ENCODE results near the gene NUB1.

The NUB1 gene

GRCh38 chr7:151314401-151314800, 27.2 kb upstream of the NUB1 start:
- DNase-seq = no peak

GRCh38 chr7:151315038-151315655, 26.5 kb upstream of the NUB1 start:
- peak; percentile 38 for DNase-seq

- DNase-seq = no peak
Observed at GRCh38 chr7:151316896-151317295, 24.7 kb upstream of the NUB1 start.

GRCh38 chr7:151317936-151318335, 23.7 kb upstream of the NUB1 start:
- no peak for DNase-seq

GRCh38 chr7:151319189-151319588, 22.4 kb upstream of the NUB1 start:
- DNase-seq = no peak

- DNase-seq = no peak
Observed at GRCh38 chr7:151320263-151320845, 21.3 kb upstream of the NUB1 start.

- DNase-seq = no peak
Observed at GRCh38 chr7:151321341-151321740, 20.3 kb upstream of the NUB1 start.

GRCh38 chr7:151322906-151323305, 18.7 kb upstream of the NUB1 start:
- no peak for DNase-seq

- no peak for DNase-seq
Observed at GRCh38 chr7:151327022-151327421, 14.6 kb upstream of the NUB1 start.

- no peak for DNase-seq
Observed at GRCh38 chr7:151327659-151328058, 14.0 kb upstream of the NUB1 start.

- DNase-seq = no peak
Observed at GRCh38 chr7:151330181-151330580, 11.4 kb upstream of the NUB1 start.

- DNase-seq = no peak
Observed at GRCh38 chr7:151330661-151331060, 11.0 kb upstream of the NUB1 start.

GRCh38 chr7:151334628-151335027, 7.0 kb upstream of the NUB1 start:
- no peak for DNase-seq

- DNase-seq = no peak
Observed at GRCh38 chr7:151336027-151336708, 5.4 kb upstream of the NUB1 start.

- DNase-seq = no peak
Observed at GRCh38 chr7:151337346-151337745, 4.3 kb upstream of the NUB1 start.

GRCh38 chr7:151338809-151339208, 2.8 kb upstream of the NUB1 start:
- DNase-seq = no peak

GRCh38 chr7:151339651-151340382, 1.8 kb upstream of the NUB1 start:
- DNase-seq = no peak

- DNase-seq = no peak
Observed at GRCh38 chr7:151340794-151341356, 737 bp upstream of the NUB1 start.

GRCh38 chr7:151342102-151342646, 562 bp downstream of the NUB1 start:
- DNase-seq = no peak

- DNase-seq = no peak
Observed at GRCh38 chr7:151342811-151343210, 1.2 kb downstream of the NUB1 start.

GRCh38 chr7:151343516-151343915, 1.9 kb downstream of the NUB1 start:
- no peak for DNase-seq

- no peak for DNase-seq
Observed at GRCh38 chr7:151345576-151346469, 4.2 kb downstream of the NUB1 start.
